Measurements from ENCODE around the gene WAS. TPM values are rescaled to one million over a fixed set of nuclear protein-coding genes. Genes with fewer than 3 reads are reported as not detected.

Gene WAS
- total and polyA plus RNA-seq, 2 of the 8 experiments (the other 6 are each of a cell fraction or from before 2014, with no cell fraction given) = 0.63 to 0.65 TPM

DNA sequence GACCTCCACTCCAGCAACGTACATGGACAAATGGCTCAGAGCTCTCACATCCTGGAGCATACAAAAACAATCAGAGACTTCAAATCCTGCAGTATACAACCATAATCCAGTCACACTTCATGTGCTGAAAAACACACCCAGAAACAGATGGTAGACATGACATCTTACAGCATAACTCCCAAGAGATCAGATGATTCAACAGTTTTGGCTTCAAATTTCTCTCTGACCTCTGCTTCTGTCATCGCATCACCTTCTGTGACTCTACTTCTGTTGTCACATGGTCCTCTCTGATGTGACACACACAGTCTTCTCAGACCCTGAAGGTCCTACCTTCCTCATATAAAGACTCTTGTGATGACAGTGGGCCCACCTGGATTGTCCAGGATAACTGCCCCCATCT is 31.5 kb downstream of the WAS start:
- CTCF ChIA-PET (ENCODE audit: partially characterized antibody) = no interaction called here
- Histone ChIP-seq H2BK20ac (ENCODE audit: low read length) (no peak overlapping the region), H3K27ac (ENCODE audit: low read depth, low read length) (no peak overlapping the region), H2AFZ (ENCODE audit: low read length) (no peak overlapping the region), H3K36me3 (ENCODE audit: control insufficient read depth in 2 of 4, insufficient read depth in 4 of 4, low read length in 3 of 4) (no peaks in the 10 kb centered on the region), H3K4me3 (ENCODE audit: extremely low read depth in 1 of 4, insufficient read depth in 2 of 4, low read depth in 3 of 4, low read length in 4 of 4) (no peak overlapping the region), H3K14ac (ENCODE audit: insufficient read length) (no peak overlapping the region), H3K4me2 (ENCODE audit: insufficient read depth in 1 of 2, low read depth in 2 of 2, low read length in 2 of 2) (no peak overlapping the region), H4K20me1 (replicated peaks in 1 of 2; ENCODE audit: control insufficient read depth in 1 of 2, insufficient read depth in 2 of 2, low read length in 2 of 2) (no peaks in the 10 kb centered on the region), H3K23me2 (ENCODE audit: low read depth, low read length) (no peaks in the 10 kb centered on the region), H3K79me1 (ENCODE audit: low read depth, low read length) (no peaks in the 10 kb centered on the region), H3K18ac (ENCODE audit: extremely low read depth, low read length) (no peak overlapping the region), H2BK120ac (replicated peaks; ENCODE audit: low read depth, low read length) (no peak overlapping the region), H2BK15ac (ENCODE audit: low read length) (no peak overlapping the region), H3K4ac (replicated peaks; ENCODE audit: insufficient read length, low read depth, low read length) (no peak overlapping the region), H3K27me3 (replicated peaks in 1 of 4; ENCODE audit: control insufficient read depth in 3 of 4, extremely low read depth in 1 of 4, insufficient read depth in 3 of 4, low read length in 3 of 4) (no peaks in the 10 kb centered on the region; a peak in 2 of 7 replicates), H3K4me1 (replicated peaks in 1 of 4; ENCODE audit: control insufficient read depth in 3 of 4, insufficient read depth in 4 of 4, low read length in 3 of 4) (no peaks in the 10 kb centered on the region), H2BK5ac (ENCODE audit: low read depth, low read length) (no peak overlapping the region), H2BK12ac (ENCODE audit: low read depth, low read length) (no peak overlapping the region), H2AK5ac (ENCODE audit: low read depth, low read length) (no peak overlapping the region), H3K9ac (replicated peaks in 1 of 4; ENCODE audit: extremely low read depth in 1 of 4, low read depth in 3 of 4, low read length in 3 of 4) (no peak overlapping the region), H4K5ac (ENCODE audit: insufficient read length, low read depth, low read length) (no peak overlapping the region), H3K23ac (ENCODE audit: insufficient read length) (no peak overlapping the region), H3K9me3 (ENCODE audit: insufficient read depth in 2 of 2, low read depth in 1 of 2, low read length in 1 of 2) (no peaks in the 10 kb centered on the region), H3K79me2 (ENCODE audit: control insufficient read depth in 1 of 2, insufficient read depth in 2 of 2, low read length in 2 of 2) (no peaks in the 10 kb centered on the region), H4K91ac (replicated peaks; ENCODE audit: insufficient read length, low read length) (no peak overlapping the region), H4K8ac (ENCODE audit: extremely low read depth, insufficient read depth, low read length) (no peak overlapping the region), H3K56ac (replicated peaks; ENCODE audit: insufficient read length, low read depth, low read length) (no peak overlapping the region)
- FAIRE-seq = no peak
- 89% methylated on average over 2 of the region's 2 CpGs; no CpG with 5 or more reads in 1 of the 2 experiments for WGBS, 2 experiments (ENCODE audit: extremely low coverage in 1 of 2, insufficient coverage in 1 of 2, insufficient read length in 1 of 2, insufficient replicate concordance in 2 of 2, low coverage in 1 of 2, low lambda C conversion rate in 2 of 2, missing lambda C conversion rate in 1 of 2)
- DNase-seq (ENCODE audit: low read depth in 1 of 2, low spot score in 2 of 2) = no peak
- POLR2A ChIA-PET (ENCODE audit: partially characterized antibody) = no interaction called here
- TF ChIP-seq CBX5 (IDR thresholded peaks at IDR 0.05; ENCODE audit: low read depth, low read length) (no peak), KDM1A (IDR thresholded peaks at IDR 0.05; ENCODE audit: borderline replicate concordance, low read length) (no peak), CTCF (IDR thresholded peaks at IDR 0.05; ENCODE audit: control extremely low read depth in 1 of 3, insufficient read depth in 1 of 3, low read depth in 1 of 3, low read length in 3 of 3) (no peak), JUND (IDR thresholded peaks at IDR 0.05; ENCODE audit: low read length) (no peak), SAP30 (IDR thresholded peaks at IDR 0.05; ENCODE audit: insufficient read depth, insufficient replicate concordance, low read length) (no peak), EZH2 (IDR thresholded peaks at IDR 0.05; ENCODE audit: low read depth, low read length, severe bottlenecking) (no peak), EP300 (IDR thresholded peaks at IDR 0.05; ENCODE audit: borderline replicate concordance in 1 of 2, low read depth in 2 of 2, low read length in 2 of 2) (no peak), CTBP2 (IDR thresholded peaks at IDR 0.05; ENCODE audit: borderline replicate concordance, insufficient read depth, insufficient read length, low read length) (no peak)
- TF ChIP-seq, protein P1, sequence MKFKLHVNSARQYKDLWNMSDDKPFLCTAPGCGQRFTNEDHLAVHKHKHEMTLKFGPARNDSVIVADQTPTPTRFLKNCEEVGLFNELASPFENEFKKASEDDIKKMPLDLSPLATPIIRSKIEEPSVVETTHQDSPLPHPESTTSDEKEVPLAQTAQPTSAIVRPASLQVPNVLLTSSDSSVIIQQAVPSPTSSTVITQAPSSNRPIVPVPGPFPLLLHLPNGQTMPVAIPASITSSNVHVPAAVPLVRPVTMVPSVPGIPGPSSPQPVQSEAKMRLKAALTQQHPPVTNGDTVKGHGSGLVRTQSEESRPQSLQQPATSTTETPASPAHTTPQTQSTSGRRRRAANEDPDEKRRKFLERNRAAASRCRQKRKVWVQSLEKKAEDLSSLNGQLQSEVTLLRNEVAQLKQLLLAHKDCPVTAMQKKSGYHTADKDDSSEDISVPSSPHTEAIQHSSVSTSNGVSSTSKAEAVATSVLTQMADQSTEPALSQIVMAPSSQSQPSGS (IDR thresholded peaks at IDR 0.05; ENCODE audit: low read length) = no peak

Data from H1 (cell line).